CD14-positive monocyte (primary cell): Measurements from ENCODE around the gene MOK. TPM values are rescaled to one million over a fixed set of nuclear protein-coding genes. Genes with fewer than 3 reads are reported as not detected.

Experiments
- DNase-seq, 3 donors: peaks; one replicate each; pipeline ENCODE4 v3.0.0-alpha.2; 2011 to 2022
- H2AFZ ChIP-seq: 2 replicates; pipeline ENCODE4 v1.6.0; 2012; ENCODE audit warnings: mild to moderate bottlenecking, low read depth, low read length, inconsistent platforms; ENCODE audit not compliant: insufficient read depth, poor library complexity, severe bottlenecking
- H3K27ac ChIP-seq, 2 donors: 1 replicate in 1 of 2; 2 replicates in 1 of 2; pipeline ENCODE4 v1.5.1; 2012 to 2013; ENCODE audit warnings: low read length in 2 of 2, control low read depth in 1 of 2, inconsistent platforms in 1 of 2, low read depth in 1 of 2, mild to moderate bottlenecking in 1 of 2
- H3K27me3 ChIP-seq, 2 donors: one replicate each; pipeline versions ENCODE4 v1.6.0 to v1.6.1; 2011 to 2013; ENCODE audit warnings: low read length in 2 of 2; ENCODE audit not compliant: control insufficient read depth in 2 of 2, insufficient read depth in 2 of 2
- H3K36me3 ChIP-seq, 2 donors: replicated peaks in 1 of 2; 1 replicate in 1 of 2; 2 replicates in 1 of 2; pipeline versions ENCODE4 v1.5.1 to v1.6.1; 2012 to 2013; ENCODE audit warnings: low read length in 2 of 2, control low read depth in 1 of 2, inconsistent platforms in 1 of 2, mild to moderate bottlenecking in 1 of 2; ENCODE audit not compliant: insufficient read depth in 2 of 2, control insufficient read depth in 1 of 2
- H3K4me1 ChIP-seq, 2 donors: 1 replicate in 1 of 2; 2 replicates in 1 of 2; pipeline versions ENCODE4 v1.5.1 to v1.6.1; 2012 to 2013; ENCODE audit warnings: low read length in 2 of 2, control low read depth in 1 of 2, inconsistent platforms in 1 of 2, mild to moderate bottlenecking in 1 of 2, moderate library complexity in 1 of 2; ENCODE audit not compliant: insufficient read depth in 2 of 2, control insufficient read depth in 1 of 2
- H3K4me2 ChIP-seq: replicated peaks from 2 replicates; pipeline ENCODE3; 2012; ENCODE audit warnings: low read length, moderate library complexity, mild to moderate bottlenecking; ENCODE audit not compliant: poor library complexity, severe bottlenecking; ENCODE audit errors: extremely low read depth
- H3K4me3 ChIP-seq, 3 experiments: fragments of 200-600 bp in 1 of 3; sonication (generic) in 1 of 3; replicated peaks in 1 of 3; 1 replicate in 2 of 3; 2 replicates in 1 of 3; pipeline ENCODE4 v1.5.1; 2011 to 2013; ENCODE audit warnings: low read length in 3 of 3, mild to moderate bottlenecking in 3 of 3, control low read depth in 2 of 3, low read depth in 2 of 3, inconsistent platforms in 1 of 3, moderate library complexity in 1 of 3
- H3K79me2 ChIP-seq: 2 replicates; pipeline ENCODE4 v1.6.0; 2012; ENCODE audit warnings: mild to moderate bottlenecking, control low read depth, inconsistent platforms, low read length, moderate library complexity; ENCODE audit not compliant: insufficient read depth
- H3K9ac ChIP-seq: 2 replicates; pipeline ENCODE4 v1.6.0; 2017; ENCODE audit warnings: low read length, mild to moderate bottlenecking; ENCODE audit not compliant: insufficient read depth, poor library complexity, severe bottlenecking
- H3K9me3 ChIP-seq, 2 donors: replicated peaks in 1 of 2; 1 replicate in 1 of 2; 2 replicates in 1 of 2; pipeline versions ENCODE4 v1.5.1 to v1.6.1; 2012 to 2013; ENCODE audit warnings: low read length in 2 of 2, control low read depth in 1 of 2; ENCODE audit not compliant: control insufficient read depth in 1 of 2, insufficient read depth in 1 of 2
- H4K20me1 ChIP-seq: 2 replicates; pipeline ENCODE4 v1.6.0; 2012; ENCODE audit warnings: mild to moderate bottlenecking, low read length, control low read depth, moderate library complexity; ENCODE audit not compliant: insufficient read depth
- H3K27ac Mint-ChIP-seq, 7 donors: one replicate each; pipeline ENCODE4 v1.8.0; 2020; ENCODE audit warnings: mild to moderate bottlenecking in 7 of 7, mixed read lengths in 7 of 7, moderate library complexity in 6 of 7, inconsistent platforms in 2 of 7
- H3K27me3 Mint-ChIP-seq, 3 donors: one replicate each; pipeline ENCODE4 v1.8.0; 2021 to 2022; ENCODE audit warnings: low read depth in 3 of 3, mild to moderate bottlenecking in 3 of 3, mixed read lengths in 3 of 3, moderate library complexity in 3 of 3, inconsistent platforms in 1 of 3
- H3K36me3 Mint-ChIP-seq, 2 donors: one replicate each; pipeline ENCODE4 v1.8.0; 2020; ENCODE audit warnings: mixed read lengths in 2 of 2, inconsistent platforms in 1 of 2, mild to moderate bottlenecking in 1 of 2
- H3K4me1 Mint-ChIP-seq: one replicate; pipeline ENCODE4 v1.8.0; 2020; ENCODE audit warnings: mild to moderate bottlenecking, mixed read lengths
- H3K4me3 Mint-ChIP-seq, 2 donors: one replicate each; pipeline ENCODE4 v1.8.0; 2020; ENCODE audit warnings: mild to moderate bottlenecking in 2 of 2, mixed read lengths in 2 of 2, moderate library complexity in 1 of 2
- H3K9me3 Mint-ChIP-seq, 7 donors: one replicate each; pipeline ENCODE4 v1.8.0; 2020 to 2022; ENCODE audit warnings: mixed read lengths in 7 of 7, mild to moderate bottlenecking in 6 of 7, moderate library complexity in 6 of 7, inconsistent platforms in 2 of 7
- WGBS: methylation state at CpG from one replicate; pipeline ENCODE4 v1.1.5; 2013; ENCODE audit warnings: missing lambda C conversion rate; ENCODE audit not compliant: insufficient coverage; 5-methylcytosine and 5-hydroxymethylcytosine counted together
- intact Hi-C, 2 donors: fragments of 100-400 bp; cut with micrococcal nuclease; formaldehyde crosslinking; loops; one replicate each; pipeline versions ENCODE4 v1.15.0 to v1.15.1; 2023
- polyA plus RNA-seq, 3 donors: library from polyadenylated mRNA; depleted of rRNA in 1 of 3; unstranded in 2 of 3; stranded (reverse) in 1 of 3; fragments of 300-500 nt in 2 of 3; fragments of >200 nt in 1 of 3; fragmentation: Illumina TruSeq in 2 of 3; gene quantifications; 1 replicate in 2 of 3; 2 replicates in 1 of 3; pipeline ENCODE4 v1.2.3, GENCODE V29; 2012 to 2021
- TF ChIP-seq, protein P1 (sequence below): fragments of 200-600 bp; IDR thresholded peaks from one replicate; pipeline ENCODE4 v1.8.0; 2022; ENCODE audit warnings: antibody characterized with exemption, mild to moderate bottlenecking

Gene MOK
- polyA plus RNA-seq, 3 donors = 0.67 to 3.4 (median 1.8) TPM

DNA sequence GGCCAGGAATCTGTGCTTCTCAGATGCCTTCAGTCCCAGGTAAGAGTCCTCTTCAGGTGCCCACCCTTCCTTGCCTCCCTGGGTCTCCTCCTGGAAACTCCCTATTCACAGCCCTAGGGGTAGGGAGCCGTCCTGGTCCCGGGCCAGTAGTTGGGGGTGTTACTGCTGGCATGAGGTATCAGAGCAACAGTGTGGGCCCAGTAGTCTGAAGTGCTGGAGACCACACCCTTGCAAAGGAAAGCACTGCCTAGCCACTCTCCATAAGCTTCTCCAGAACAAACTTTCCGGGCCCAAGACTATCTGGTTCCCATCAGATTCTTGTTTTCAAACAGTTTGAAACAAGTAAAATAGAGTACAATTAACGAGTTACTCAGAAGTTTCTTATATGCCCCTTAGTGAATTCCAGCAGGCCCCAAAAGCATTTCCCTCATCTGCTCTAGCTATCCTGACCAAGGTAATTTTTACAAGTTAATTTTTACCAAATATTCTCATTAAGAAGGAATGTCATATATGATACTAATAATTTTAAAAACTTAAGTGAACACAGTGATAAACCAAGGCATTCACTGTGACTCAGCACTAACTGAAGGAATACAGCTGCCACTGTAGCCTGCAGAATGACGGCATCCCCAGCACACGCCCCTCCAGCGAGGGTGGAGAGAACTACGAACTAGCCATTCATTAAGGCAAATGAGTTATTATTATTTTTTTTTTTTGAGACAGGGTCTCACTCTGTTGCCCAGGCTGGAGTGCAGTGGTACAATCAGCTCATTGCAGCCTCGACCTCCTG is 49.4 kb downstream of the MOK start:
- Mint-ChIP-seq H3K4me3 (no peak overlapping the region), H3K36me3 (no peaks in the 10 kb centered on the region), H3K27ac (no peak overlapping the region), H3K27me3 (no peaks in the 10 kb centered on the region), H3K9me3 (peaks cover 0 to 1% (median 0%) of the 10 kb centered on the region in 7 donors), H3K4me1 (no peaks in the 10 kb centered on the region)
- H3K36me3 ChIP-seq = no peaks in the 10 kb centered on the region
- no peak overlapping the region for H3K4me2 ChIP-seq
- 92% methylated on average over 2 of the region's 9 CpGs for WGBS
- H3K9me3 ChIP-seq = no peaks in the 10 kb centered on the region
- H3K4me3 ChIP-seq = no peak overlapping the region
- no peak overlapping the region for H2AFZ ChIP-seq
- no peaks in the 10 kb centered on the region for H4K20me1 ChIP-seq
- no peaks in the 10 kb centered on the region for H3K4me1 ChIP-seq
- intact Hi-C loops = no loop called here
- no peaks in the 10 kb centered on the region for H3K79me2 ChIP-seq
- DNase-seq = no peak
- no peaks in the 10 kb centered on the region for H3K27me3 ChIP-seq
- H3K9ac ChIP-seq = no peak overlapping the region
- no peak overlapping the region for H3K27ac ChIP-seq
- TF ChIP-seq, protein P1, sequence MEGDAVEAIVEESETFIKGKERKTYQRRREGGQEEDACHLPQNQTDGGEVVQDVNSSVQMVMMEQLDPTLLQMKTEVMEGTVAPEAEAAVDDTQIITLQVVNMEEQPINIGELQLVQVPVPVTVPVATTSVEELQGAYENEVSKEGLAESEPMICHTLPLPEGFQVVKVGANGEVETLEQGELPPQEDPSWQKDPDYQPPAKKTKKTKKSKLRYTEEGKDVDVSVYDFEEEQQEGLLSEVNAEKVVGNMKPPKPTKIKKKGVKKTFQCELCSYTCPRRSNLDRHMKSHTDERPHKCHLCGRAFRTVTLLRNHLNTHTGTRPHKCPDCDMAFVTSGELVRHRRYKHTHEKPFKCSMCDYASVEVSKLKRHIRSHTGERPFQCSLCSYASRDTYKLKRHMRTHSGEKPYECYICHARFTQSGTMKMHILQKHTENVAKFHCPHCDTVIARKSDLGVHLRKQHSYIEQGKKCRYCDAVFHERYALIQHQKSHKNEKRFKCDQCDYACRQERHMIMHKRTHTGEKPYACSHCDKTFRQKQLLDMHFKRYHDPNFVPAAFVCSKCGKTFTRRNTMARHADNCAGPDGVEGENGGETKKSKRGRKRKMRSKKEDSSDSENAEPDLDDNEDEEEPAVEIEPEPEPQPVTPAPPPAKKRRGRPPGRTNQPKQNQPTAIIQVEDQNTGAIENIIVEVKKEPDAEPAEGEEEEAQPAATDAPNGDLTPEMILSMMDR = no peak

DNA sequence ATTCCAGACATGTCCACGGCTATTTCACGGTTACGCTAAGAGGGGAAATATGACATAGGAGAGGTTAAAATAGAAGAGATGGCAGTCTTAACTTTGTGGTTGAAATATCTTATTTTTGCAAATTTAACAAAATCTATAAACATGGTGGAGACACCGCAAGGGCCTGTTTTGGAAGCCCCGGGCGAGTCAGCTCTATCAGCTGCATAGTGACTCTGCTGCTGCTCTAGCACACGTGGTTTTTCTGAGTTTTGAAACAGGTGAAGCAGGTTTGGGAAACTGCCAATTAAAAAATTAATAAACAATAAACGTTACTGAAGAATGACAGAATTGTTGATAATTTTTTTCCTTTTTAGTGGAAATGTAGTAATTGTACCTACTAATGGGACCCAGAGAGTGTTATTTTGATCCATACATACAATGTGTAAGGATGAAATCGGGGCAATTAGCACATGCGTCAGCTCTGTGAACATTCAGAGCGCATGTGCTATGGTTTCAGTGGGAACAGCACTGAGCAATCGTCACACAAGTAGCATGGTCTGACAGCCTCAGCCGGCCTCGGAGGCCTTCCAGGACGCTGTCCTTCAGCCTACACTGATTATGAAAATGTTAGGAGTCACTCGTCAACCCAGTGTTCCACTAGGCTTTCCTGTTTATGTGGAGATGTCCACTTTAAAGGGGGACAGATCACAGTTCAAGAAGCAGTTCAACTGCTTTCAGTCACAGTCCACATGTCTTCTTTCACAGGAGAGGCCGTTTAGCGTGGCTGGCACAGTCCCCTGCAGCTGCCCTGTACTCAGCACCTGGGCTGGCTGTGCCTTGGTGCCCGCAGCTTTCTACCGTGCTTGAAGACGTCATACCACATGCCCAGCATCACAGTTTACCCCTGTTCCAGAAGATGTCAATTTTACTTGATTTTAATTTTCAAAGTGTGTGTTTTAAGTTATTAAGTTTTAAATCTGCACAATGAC is 51.8 kb downstream of the MOK start:
- Histone ChIP-seq H3K9ac (no peak overlapping the region), H3K4me2 (no peak overlapping the region), H3K27ac (no peak overlapping the region), H3K79me2 (no peaks in the 10 kb centered on the region), H3K9me3 (no peaks in the 10 kb centered on the region), H2AFZ (no peak overlapping the region), H3K27me3 (no peaks in the 10 kb centered on the region), H3K36me3 (no peaks in the 10 kb centered on the region), H3K4me1 (no peaks in the 10 kb centered on the region), H4K20me1 (no peaks in the 10 kb centered on the region), H3K4me3 (no peak overlapping the region)
- 98% methylated on average over 7 of the region's 21 CpGs for WGBS
- Mint-ChIP-seq H3K27me3 (no peaks in the 10 kb centered on the region), H3K27ac (no peak overlapping the region), H3K9me3 (peaks cover 0 to under 1% (median 0%) of the 10 kb centered on the region in 7 donors), H3K4me3 (no peak overlapping the region), H3K4me1 (no peaks in the 10 kb centered on the region), H3K36me3 (no peaks in the 10 kb centered on the region)
- no peak for DNase-seq
- intact Hi-C loops = no loop called here
- TF ChIP-seq, protein P1 = no peak
